C4-2B (cell line): ENCODE measurements around the gene POC5.

Source experiments
- H3K27ac ChIP-seq: fragments of 450-650 bp; 2 replicates; pipeline ENCODE4 v1.5.1; 2017
- ZFX ChIP-seq: fragments of 450-650 bp; IDR thresholded peaks from 2 replicates; pipeline ENCODE4 v1.6.1; 2017
- TF ChIP-seq, protein P1 (sequence below): fragments of 450-650 bp; conservative IDR thresholded peaks from 2 replicates; pipeline ENCODE4 v1.5.1; 2017; ENCODE audit warnings: mild to moderate bottlenecking

The POC5 gene

DNA sequence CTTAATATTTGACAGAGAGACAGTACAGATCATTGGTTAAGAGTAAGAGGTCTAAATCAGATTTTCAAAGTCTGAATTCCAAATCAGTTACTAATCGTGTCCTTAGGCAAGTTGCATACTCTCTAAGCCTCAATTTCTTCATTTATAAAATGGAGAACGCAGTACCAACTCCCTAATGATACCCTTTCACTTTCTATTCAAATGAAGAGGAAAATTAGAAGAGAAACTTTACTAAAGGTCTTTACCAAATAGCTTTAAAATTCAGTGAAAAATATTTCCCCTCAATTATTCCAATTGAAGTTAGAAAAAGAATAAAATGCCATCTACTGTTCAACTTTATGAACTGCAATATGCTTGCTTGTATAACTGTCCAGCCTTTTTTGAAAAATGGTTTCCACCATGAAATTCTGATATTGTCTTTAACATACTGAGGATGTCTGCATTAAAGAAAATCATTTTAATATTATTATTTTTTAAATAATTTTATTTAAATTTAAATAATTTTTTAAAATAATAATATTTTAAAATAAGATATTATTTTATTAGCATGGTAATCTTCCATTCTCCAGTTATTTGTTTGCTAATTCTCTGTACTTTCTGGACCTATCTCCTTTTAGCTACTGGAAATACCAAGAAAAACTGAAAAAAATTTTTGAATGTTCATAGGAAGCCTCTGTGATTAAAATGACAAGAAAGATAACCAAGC is 36.0 kb downstream of the POC5 start:
- H3K27ac ChIP-seq, result no peak overlapping the region
- TF ChIP-seq, protein P1, sequence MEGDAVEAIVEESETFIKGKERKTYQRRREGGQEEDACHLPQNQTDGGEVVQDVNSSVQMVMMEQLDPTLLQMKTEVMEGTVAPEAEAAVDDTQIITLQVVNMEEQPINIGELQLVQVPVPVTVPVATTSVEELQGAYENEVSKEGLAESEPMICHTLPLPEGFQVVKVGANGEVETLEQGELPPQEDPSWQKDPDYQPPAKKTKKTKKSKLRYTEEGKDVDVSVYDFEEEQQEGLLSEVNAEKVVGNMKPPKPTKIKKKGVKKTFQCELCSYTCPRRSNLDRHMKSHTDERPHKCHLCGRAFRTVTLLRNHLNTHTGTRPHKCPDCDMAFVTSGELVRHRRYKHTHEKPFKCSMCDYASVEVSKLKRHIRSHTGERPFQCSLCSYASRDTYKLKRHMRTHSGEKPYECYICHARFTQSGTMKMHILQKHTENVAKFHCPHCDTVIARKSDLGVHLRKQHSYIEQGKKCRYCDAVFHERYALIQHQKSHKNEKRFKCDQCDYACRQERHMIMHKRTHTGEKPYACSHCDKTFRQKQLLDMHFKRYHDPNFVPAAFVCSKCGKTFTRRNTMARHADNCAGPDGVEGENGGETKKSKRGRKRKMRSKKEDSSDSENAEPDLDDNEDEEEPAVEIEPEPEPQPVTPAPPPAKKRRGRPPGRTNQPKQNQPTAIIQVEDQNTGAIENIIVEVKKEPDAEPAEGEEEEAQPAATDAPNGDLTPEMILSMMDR, result peak; percentile 71
- no peak for TF ChIP-seq ZFX

DNA sequence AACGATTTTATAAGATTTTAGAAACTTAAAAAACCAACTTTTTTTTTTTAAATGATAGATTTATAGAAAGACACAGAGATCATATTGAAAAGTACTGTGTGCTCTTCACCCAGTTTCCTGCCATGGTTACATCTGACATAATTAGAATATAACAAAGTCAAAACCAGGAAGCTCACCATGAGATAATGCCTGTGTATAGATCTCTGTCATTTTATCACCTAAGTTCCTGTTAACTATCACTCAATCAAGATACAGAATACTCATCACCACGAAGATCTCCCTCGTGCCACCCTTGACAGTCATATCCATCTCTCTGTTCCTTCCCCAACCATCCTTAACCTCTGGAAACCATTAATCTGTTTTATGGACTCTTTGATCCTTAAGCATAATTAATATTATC is 39.1 kb downstream of the POC5 start:
- H3K27ac ChIP-seq, result no peak overlapping the region
- TF ChIP-seq ZFX, result no peak
- TF ChIP-seq, protein P1, result no peak

DNA sequence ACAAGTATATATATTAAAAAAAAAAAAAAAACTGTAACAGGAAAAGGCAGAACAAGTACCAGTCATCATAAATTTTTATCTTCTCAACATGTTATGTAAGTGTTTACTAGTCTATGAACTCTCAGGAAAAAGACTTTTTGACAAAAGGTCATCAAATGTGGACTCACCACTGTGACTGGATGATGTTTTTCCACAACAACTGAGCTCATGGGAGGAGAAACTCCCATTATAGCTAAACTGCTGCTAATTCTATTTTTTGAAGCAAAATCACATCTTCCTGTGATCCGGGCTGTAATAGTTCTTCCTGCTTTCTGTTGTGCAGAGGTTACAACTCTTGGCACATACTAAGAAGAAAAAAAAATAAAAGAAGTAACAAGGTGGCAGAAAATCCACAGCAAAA is 39.6 kb downstream of the POC5 start:
- TF ChIP-seq ZFX, result no peak
- TF ChIP-seq, protein P1, result no peak
- no peak overlapping the region for H3K27ac ChIP-seq

DNA sequence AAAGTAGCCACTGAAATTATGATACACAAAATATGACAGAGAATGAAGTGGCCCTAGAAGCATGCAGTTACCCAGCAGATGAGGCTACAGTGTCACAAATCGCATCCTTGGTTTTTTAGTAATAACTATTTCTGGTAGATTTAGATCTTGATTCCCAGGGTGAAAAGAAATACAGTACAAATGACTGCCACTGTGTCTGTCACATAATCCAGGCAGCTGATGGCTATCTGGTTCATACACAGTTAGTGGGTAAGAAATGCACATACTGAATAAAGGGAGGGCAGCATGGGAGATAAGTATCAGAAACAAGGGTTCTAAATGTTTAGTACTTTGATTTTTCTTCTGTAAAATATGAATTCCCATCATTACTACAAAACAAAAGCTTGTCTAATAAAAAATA is 41.5 kb downstream of the POC5 start:
- no peak for TF ChIP-seq ZFX
- TF ChIP-seq, protein P1, result no peak

DNA sequence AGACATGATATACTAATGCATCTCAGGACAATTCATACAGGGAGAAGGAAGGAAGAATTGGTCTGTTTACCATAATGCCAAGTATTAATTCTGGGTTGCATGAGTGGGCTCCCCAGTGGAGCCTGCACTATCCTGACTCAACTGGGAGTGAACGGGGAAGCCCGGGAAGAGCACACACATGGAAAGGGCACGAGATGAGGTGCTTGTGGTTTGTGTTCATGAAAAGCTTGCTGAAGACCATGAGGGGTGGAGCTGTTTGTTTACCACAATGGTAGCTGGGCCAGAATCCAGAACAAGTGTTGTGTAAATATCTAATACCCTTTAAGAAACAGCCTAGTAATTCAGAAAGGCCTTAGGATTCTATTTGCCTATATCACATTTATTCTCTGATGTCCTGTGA is 44.6 kb downstream of the POC5 start:
- no peak overlapping the region for H3K27ac ChIP-seq
- no peak for TF ChIP-seq ZFX
- TF ChIP-seq, protein P1, result no peak

More for the DNA sequence above, 41.5 kb downstream of the POC5 start:
- no peak overlapping the region for H3K27ac ChIP-seq

DNA sequence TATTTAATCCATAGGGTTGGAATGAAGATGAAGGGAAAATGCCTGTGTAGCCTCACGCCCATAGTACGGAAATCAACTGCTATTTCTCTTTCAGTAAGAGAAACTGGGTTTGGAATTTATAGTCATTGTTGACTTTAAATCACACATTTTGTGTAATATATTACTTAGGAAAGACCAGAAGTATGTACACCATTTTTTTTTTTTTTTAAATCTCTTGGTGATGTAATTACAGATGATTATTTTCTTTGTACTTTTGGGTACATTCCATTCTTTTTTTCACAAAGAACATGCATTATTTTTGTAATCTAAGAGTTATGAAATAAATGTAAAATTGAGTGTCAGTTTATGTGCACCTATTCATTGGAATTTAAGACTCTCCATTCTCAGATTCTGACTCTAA is 45.7 kb downstream of the POC5 start:
- H3K27ac ChIP-seq, result no peak overlapping the region
- TF ChIP-seq, protein P1, result no peak

DNA sequence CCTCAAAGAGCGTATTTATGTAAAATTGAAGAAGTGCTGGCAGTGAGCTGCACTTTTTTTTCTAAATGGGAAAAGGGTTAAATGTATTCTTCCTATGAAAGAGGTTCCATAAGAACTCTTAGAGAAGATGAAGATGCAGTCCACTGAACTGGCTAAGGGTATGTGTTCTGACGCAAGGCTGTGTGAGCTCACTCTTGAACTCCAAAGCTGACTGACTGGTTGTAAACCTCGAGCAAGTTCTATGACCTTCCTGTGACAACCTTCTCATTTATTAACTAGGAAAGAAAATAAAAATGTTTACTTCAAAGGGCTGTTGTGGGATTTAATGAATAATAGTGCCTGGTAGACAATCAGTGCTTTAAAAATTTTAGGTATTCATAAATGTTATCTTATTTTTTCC is 46.7 kb downstream of the POC5 start:
- no peak overlapping the region for H3K27ac ChIP-seq

More for the DNA sequence above, 46.7 kb downstream of the POC5 start:
- TF ChIP-seq, protein P1, result no peak
- TF ChIP-seq ZFX, result no peak
